HG02840 (cell line): Measurements from ENCODE around the gene N4BP2.
"Not testable (repeated sequence)": the region's sequence is repeated elsewhere in the genome, so short reads cannot be mapped to it uniquely, and the experiment has no call there.

ENCODE experiments used
- ATAC-seq: cut with Tn5 transposase; IDR thresholded peaks from one replicate; pipeline ENCODE4 v1.9.1; 2021; ENCODE audit warnings: mild to moderate bottlenecking, moderate library complexity, moderate number of reproducible peaks; ENCODE audit not compliant: unreplicated experiment, low FRiP score

N4BP2 gene

DNA sequence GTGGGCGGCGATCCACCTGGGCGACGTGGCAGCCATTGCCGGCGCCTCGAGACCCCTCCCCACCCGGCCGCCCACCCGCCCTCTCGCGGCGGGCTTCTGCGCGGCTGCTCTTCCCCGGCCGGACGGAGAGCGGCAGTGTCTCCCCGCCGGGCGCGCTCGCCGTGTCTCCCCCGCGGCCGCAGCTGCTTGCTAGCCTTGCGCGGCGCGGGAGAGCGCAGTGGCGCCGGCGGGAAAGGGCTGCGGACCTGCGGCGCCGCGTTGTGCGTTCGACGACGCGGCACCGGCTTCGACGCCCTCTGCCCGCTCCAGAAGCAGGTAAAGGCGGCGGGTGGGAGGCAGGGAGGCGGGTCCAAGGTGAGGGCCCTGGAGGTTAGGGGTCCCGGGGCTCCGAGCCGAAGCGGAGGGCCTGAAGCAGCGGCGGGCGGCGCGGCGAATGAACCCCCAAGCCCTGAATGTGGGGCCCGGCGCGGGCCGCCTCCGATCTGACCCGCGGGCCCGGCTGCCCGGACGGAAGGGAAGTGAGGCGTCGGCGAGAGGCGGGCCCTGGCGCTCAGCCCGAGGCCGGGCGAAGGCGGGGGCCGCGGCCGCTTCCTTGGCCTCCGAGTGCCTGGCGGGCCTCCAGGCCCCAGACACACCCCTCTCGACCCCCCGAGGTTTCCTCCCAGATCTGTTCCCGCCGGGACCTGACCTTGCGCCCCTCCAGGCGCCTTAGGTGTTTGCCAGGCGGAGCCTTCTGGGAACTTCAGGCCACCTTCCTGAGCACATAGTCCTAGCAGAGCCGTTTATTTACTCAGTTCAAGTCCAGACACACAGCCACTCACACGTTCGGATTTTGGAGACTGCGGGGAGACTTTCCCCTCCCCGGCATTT is at the start of gene N4BP2:
TSS of gene N4BP2 (plus strand) at position 135 of the 870 bp plus-strand sequence. CDS start 40,491 bp downstream, outside the sequence.
- ATAC-seq = peak; percentile 56

GRCh38 chr4:40016007-40016406 is 40.6 kb upstream of the N4BP2 start:
- ATAC-seq = no peak

- no peak for ATAC-seq
Observed at GRCh38 chr4:40020221-40020620, 36.4 kb upstream of the N4BP2 start.

DNA sequence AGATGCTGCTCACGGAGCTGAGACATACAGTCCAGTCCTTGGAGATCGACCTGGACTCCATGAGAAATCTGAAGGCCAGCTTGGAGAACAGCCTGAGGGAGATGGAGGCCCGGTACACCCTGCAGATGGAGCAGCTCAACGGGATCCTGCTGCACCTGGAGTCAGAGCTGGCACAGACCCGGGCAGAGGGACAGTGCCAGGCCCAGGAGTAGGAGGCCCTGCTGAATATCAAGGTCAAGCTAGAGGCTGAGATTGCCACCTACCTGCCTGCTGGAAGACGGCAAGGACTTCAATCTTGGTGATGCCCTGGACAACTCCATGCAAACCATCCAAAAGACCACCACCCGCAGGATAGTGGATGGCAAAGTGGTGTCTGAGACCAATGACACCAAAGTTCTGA is 35.5 kb upstream of the N4BP2 start:
- ATAC-seq = not testable (repeated sequence)

- ATAC-seq = not testable (repeated sequence)
Observed at GRCh38 chr4:40024049-40024448, 32.6 kb upstream of the N4BP2 start.

- no peak for ATAC-seq
Observed at GRCh38 chr4:40032785-40033184, 23.9 kb upstream of the N4BP2 start.

- ATAC-seq = no peak
Observed at GRCh38 chr4:40033613-40034012, 23.0 kb upstream of the N4BP2 start.

GRCh38 chr4:40038977-40039376 is 17.7 kb upstream of the N4BP2 start:
- no peak for ATAC-seq

DNA sequence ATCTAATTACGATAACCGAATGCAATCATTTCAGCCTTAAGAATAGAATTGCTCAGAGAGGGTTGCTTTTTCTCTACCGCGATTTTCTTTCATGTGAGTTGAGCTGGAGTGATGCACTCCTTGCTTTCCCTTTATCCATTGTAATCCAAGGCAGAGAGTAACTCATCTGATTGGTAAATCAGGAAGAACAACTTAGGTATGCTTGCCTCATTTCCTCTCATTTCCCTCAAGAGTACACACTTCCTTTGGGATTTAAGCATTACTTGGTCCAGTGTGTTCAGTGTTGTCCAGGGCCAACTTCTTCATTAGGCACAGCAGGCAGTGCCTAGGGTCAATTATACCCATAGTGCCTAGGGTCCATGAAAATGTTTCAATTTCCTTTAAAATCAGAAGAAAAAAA is 15.7 kb upstream of the N4BP2 start:
- ATAC-seq = no peak

GRCh38 chr4:40043786-40044185 is 12.9 kb upstream of the N4BP2 start:
- no peak for ATAC-seq

- no peak for ATAC-seq
Observed at GRCh38 chr4:40046311-40046980, 10.2 kb upstream of the N4BP2 start.

DNA sequence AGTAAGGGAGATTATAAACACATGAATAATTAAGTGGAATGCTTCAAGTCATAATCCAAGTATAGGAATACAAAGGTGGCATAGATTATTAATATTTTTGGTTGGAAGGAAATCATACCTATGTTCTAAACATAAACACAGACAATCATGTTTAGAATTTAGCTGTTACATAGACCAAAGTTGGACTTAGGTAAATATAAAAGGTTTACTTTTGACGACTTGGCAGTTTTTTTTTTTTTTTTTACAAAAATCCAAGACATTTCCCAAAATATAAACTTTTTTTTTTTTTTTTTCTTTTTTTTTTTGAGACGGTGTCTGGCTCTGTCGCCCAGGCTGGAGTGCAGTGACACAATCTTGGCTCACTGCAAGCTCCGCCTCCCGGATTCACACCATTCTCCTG is 3.5 kb upstream of the N4BP2 start:
- no peak for ATAC-seq

- ATAC-seq = no peak
Observed at GRCh38 chr4:40055511-40055862, 1.2 kb upstream of the N4BP2 start.

- ATAC-seq = no peak
Observed at GRCh38 chr4:40055863-40056715, 561 bp upstream of the N4BP2 start.

DNA sequence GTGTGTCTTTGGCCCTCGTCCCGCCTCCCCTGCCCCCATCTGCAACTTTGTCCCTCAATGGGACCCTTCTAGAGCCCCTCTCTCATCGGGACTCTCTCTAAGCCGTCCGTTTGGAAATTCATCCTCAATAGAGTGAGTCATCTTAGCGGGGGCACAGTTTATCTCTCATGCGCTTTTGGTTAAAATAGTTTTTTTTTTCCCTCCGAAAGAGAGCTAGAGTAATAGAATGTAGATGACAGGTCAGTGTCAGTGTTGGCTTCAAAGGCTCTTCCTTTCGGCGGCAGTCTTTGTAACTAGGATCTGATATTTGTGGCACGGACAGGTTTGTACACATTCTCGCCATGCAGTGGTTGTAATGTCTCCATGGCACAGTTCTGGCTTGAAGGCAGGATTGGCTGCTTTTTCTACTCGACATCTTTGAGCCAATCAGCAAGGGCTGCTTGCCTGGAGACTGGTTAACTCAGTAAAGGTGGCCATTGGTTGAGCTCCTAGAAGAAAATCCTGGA is 989 bp downstream of the N4BP2 start:
- ATAC-seq = peak; percentile 59

GRCh38 chr4:40058121-40058520 is 1.5 kb downstream of the N4BP2 start:
- ATAC-seq = no peak

DNA sequence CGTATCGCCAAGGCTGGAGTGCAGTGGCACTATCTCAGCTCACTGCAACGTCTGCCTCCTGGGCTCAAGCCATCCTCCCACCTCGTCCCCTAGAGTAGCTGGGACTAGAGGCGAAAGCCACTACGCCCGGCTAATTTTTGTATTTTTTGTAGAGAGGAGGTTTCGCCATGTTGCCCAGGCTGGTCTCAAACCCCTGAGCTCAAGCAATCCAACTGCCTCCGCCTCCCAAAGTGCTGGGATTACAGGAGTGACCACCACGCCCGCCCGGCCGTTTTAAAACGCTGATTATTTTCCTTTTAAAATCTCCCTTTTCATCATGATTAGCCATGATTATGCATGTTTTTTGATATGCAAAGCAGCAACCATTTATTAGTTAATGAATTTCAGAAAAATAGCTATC is 2.2 kb downstream of the N4BP2 start:
- ATAC-seq = no peak

GRCh38 chr4:40059362-40059761 is 2.7 kb downstream of the N4BP2 start:
- no peak for ATAC-seq

DNA sequence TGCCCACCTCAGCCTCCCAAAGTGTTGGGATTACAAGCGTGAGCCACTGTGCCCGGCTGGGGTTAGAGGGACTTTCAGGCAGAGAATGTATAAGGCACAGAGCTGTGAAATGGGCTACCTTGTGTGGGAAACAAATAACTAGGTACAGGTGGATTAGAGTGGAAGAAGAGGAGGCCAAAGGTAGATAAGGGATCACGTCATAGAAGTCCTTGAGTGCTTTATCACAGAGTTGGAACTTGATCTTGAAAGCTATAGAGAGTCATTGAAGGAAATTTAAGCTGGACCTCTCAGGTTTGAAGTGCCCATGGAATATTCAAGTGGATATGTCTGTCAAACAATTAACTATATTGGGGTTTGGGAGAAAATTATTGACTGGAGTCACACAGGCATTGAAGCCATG is 8.4 kb downstream of the N4BP2 start:
- ATAC-seq = no peak

DNA sequence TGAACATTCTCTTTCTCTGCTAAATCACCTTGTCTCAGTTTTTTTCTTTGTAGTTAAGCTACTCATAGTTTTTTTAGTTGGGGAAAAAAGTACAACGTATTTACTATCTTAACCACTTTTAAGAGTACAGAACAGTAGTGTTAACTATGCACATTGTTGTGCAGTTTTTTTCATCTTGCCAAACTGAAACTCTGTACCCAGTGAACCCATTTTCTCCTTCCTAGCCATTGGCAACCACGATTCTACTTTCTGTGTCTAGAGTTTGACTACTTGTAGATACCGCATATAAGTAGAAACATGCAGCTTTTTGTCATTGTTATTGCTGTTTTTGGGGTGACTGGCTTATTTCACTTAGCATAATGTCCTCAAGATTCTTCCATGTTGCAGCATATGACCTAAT is 10.0 kb downstream of the N4BP2 start:
- no peak for ATAC-seq

GRCh38 chr4:40070387-40070786 is 13.7 kb downstream of the N4BP2 start:
- ATAC-seq = no peak
